HG02759 (cell line): ENCODE measurements around the gene DNAL4.

ENCODE experiments used
- ATAC-seq: cut with Tn5 transposase; IDR thresholded peaks from one replicate; pipeline ENCODE4 v1.9.1; 2021; ENCODE audit warnings: mild to moderate bottlenecking, moderate library complexity; ENCODE audit not compliant: unreplicated experiment

Gene DNAL4

GRCh38 chr22:38788021-38788816 is 5.7 kb downstream of the DNAL4 start:
- ATAC-seq = no peak

- ATAC-seq = no peak
Measured at GRCh38 chr22:38786631-38787030, 7.3 kb downstream of the DNAL4 start.

- no peak for ATAC-seq
Measured at GRCh38 chr22:38784856-38785255, 9.1 kb downstream of the DNAL4 start.

GRCh38 chr22:38784035-38784434 is 9.9 kb downstream of the DNAL4 start:
- no peak for ATAC-seq

GRCh38 chr22:38783095-38783615 is 10.8 kb downstream of the DNAL4 start:
- no peak for ATAC-seq

- no peak for ATAC-seq
Measured at GRCh38 chr22:38782402-38783094, 11.4 kb downstream of the DNAL4 start.

- ATAC-seq = no peak
Measured at GRCh38 chr22:38781033-38781432, 12.9 kb downstream of the DNAL4 start.

- ATAC-seq = no peak
Measured at GRCh38 chr22:38777087-38777671, 16.8 kb downstream of the DNAL4 start.

- ATAC-seq = no peak
Measured at GRCh38 chr22:38776086-38776485, 17.9 kb downstream of the DNAL4 start.

- no peak for ATAC-seq
Measured at GRCh38 chr22:38775656-38776055, 18.3 kb downstream of the DNAL4 start.

- ATAC-seq = no peak
Measured at GRCh38 chr22:38774496-38775166, 19.3 kb downstream of the DNAL4 start.

GRCh38 chr22:38773363-38773946 is 20.5 kb downstream of the DNAL4 start:
- no peak for ATAC-seq

GRCh38 chr22:38772623-38772873 is 21.4 kb downstream of the DNAL4 start:
- ATAC-seq = no peak

- ATAC-seq = no peak
Measured at GRCh38 chr22:38770257-38770949, 23.5 kb downstream of the DNAL4 start.

- ATAC-seq = no peak
Measured at GRCh38 chr22:38768036-38768435, 25.9 kb downstream of the DNAL4 start.

- ATAC-seq = no peak
Measured at GRCh38 chr22:38767313-38767712, 26.6 kb downstream of the DNAL4 start.

GRCh38 chr22:38766076-38766777 is 27.7 kb downstream of the DNAL4 start:
- ATAC-seq = no peak

GRCh38 chr22:38762551-38762983 is 31.4 kb downstream of the DNAL4 start:
- ATAC-seq = no peak

GRCh38 chr22:38761202-38762162 is 32.5 kb downstream of the DNAL4 start:
- ATAC-seq = no peak
